ENCODE data around the gene AREL1.

AREL1 gene

DNA sequence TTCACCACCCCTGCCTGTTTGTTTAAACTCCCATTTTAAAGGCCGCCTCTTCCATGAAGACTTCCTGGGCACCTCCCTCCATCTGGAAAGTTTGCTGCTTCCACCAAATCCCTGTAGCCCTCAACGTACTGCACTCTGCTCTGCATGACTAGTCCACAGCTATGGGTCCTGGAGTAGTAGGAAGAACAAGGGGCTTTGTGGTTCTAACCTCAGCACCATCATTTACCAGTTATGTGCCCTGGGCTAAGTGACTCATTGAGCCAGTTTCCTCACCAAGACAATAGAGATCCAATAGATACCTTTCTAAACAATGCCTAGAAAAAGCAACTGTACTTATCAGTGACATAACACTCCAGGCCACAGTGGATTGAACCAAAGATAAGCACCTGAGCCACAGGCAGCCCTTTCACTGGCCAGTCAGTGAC is 92.4 kb downstream of the AREL1 start:
- Histone ChIP-seq H3K4me1 (ENCODE audit: insufficient read depth, low read length, poor library complexity, severe bottlenecking) (peaks cover 40% of the 10 kb centered on the region), H3K4me3 (ENCODE audit: low read length, poor library complexity, severe bottlenecking) (no peak overlapping the region), H3K4me2 (ENCODE audit: low read depth, low read length, poor library complexity, severe bottlenecking) (peak overlapping the region; percentile 12), H3K36me3 (ENCODE audit: insufficient read depth, low read length) (no peaks in the 10 kb centered on the region), H2AFZ (ENCODE audit: low read length) (no peak overlapping the region), H3K79me2 (ENCODE audit: insufficient read depth, low read length) (no peaks in the 10 kb centered on the region), H3K27me3 (ENCODE audit: insufficient read depth, low read length, poor library complexity, severe bottlenecking) (no peaks in the 10 kb centered on the region), H3F3A (ENCODE audit: low read depth) (no peaks in the 10 kb centered on the region), H3K9ac (ENCODE audit: low read depth, low read length, poor library complexity, severe bottlenecking) (no peak overlapping the region), H3K9me2 (replicated peaks; ENCODE audit: low read depth, low read length) (no peaks in the 10 kb centered on the region), H4K20me1 (ENCODE audit: insufficient read depth, low read length, poor library complexity, severe bottlenecking) (no peaks in the 10 kb centered on the region), H3K9me3 (ENCODE audit: insufficient read depth, low read depth, low read length) (no peaks in the 10 kb centered on the region)
- TF ChIP-seq, protein P1, sequence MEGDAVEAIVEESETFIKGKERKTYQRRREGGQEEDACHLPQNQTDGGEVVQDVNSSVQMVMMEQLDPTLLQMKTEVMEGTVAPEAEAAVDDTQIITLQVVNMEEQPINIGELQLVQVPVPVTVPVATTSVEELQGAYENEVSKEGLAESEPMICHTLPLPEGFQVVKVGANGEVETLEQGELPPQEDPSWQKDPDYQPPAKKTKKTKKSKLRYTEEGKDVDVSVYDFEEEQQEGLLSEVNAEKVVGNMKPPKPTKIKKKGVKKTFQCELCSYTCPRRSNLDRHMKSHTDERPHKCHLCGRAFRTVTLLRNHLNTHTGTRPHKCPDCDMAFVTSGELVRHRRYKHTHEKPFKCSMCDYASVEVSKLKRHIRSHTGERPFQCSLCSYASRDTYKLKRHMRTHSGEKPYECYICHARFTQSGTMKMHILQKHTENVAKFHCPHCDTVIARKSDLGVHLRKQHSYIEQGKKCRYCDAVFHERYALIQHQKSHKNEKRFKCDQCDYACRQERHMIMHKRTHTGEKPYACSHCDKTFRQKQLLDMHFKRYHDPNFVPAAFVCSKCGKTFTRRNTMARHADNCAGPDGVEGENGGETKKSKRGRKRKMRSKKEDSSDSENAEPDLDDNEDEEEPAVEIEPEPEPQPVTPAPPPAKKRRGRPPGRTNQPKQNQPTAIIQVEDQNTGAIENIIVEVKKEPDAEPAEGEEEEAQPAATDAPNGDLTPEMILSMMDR (conservative IDR thresholded peaks at IDR 0.05; ENCODE audit: low read length): no peak

DNA sequence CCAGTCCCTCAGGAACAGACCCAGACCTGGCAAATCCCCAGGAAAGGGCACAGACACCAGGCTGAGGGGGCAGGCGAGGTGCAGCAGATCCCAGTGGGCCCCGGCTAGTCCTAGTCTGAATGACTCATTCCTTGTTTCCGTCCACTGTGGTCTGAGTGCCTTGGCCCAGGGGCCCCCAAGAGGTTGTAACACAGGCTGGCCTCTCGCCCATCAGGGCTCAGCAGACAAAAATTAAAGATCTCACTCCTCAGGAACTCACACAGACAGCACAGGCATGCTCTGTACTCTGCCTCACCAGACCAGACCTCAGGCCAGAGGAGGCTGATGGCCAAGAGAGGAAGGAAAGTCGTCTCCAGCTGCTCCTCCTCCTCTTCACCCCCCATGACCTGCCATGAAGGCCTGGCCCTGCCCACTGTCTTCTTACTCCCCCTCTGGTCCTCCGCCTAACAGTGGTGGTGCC is 93.2 kb downstream of the AREL1 start:
- H3K9ac ChIP-seq (ENCODE audit: low read depth, low read length, poor library complexity, severe bottlenecking): no peak overlapping the region
- H3F3A ChIP-seq (ENCODE audit: low read depth): no peaks in the 10 kb centered on the region
- no peaks in the 10 kb centered on the region for H3K36me3 ChIP-seq (ENCODE audit: insufficient read depth, low read length)
- H3K27me3 ChIP-seq (ENCODE audit: insufficient read depth, low read length, poor library complexity, severe bottlenecking): no peaks in the 10 kb centered on the region
- H3K79me2 ChIP-seq (ENCODE audit: insufficient read depth, low read length): no peaks in the 10 kb centered on the region
- no peaks in the 10 kb centered on the region for H4K20me1 ChIP-seq (ENCODE audit: insufficient read depth, low read length, poor library complexity, severe bottlenecking)
- TF ChIP-seq EZH2phosphoT487 (IDR thresholded peaks at IDR 0.05; ENCODE audit: borderline replicate concordance): no peak
- TF ChIP-seq, protein P1 (conservative IDR thresholded peaks at IDR 0.05; ENCODE audit: low read length): no peak
- H3K9me2 ChIP-seq (replicated peaks; ENCODE audit: low read depth, low read length): no peaks in the 10 kb centered on the region
- peaks cover 47% of the 10 kb centered on the region for H3K4me1 ChIP-seq (ENCODE audit: insufficient read depth, low read length, poor library complexity, severe bottlenecking)
- H3K9me3 ChIP-seq (ENCODE audit: insufficient read depth, low read depth, low read length): no peaks in the 10 kb centered on the region
- no peak overlapping the region for H2AFZ ChIP-seq (ENCODE audit: low read length)
- H3K4me2 ChIP-seq (ENCODE audit: low read depth, low read length, poor library complexity, severe bottlenecking): no peak overlapping the region
- no peak overlapping the region for H3K4me3 ChIP-seq (ENCODE audit: low read length, poor library complexity, severe bottlenecking)

DNA sequence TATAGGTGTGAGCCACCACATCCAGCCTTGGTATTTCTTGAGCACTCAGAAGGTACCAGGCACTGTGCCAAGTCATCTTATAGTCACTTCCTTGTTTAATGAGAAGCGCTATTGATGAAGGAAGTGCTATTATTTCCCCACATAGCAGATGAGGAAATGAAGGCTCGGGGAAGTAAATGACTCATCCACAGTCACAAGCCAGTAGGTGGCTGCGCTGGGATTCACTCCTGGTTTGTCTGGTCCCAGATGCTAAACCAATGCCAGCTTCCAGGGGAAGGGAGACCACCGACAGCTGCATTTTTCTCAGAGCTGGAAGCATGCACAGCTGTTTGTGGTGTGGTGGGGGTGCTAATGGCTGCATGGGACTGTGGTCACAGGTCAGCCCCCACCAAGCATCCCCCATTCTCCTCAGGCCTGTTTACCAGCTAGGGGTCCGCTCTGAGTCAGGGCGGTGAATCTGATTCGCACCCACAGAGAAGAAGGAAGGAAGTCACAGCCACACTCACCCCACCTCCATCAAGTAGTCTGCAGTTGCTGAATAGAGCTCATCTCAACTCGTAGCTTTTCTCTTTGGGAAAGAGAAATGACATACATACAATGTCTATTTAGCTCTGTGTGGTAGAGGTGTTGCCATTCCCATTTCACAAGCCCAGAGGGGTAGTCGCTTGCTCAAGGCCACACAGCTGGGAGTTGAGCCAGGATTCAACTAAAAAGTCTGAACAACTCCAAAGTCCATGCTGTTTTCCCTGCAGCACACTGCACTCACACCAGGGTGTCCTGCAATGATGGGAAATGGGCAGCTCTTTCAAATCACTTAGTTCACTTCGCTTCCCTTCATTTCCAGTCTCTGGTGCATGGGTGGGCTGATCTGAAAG is 94.6 kb downstream of the AREL1 start:
- peak overlapping the region; percentile 20 for H3K9ac ChIP-seq (ENCODE audit: low read depth, low read length, poor library complexity, severe bottlenecking)
- H4K20me1 ChIP-seq (ENCODE audit: insufficient read depth, low read length, poor library complexity, severe bottlenecking): no peaks in the 10 kb centered on the region
- peak overlapping the region; percentile 83 for H2AFZ ChIP-seq (ENCODE audit: low read length)
- H3K9me3 ChIP-seq (ENCODE audit: insufficient read depth, low read depth, low read length): no peaks in the 10 kb centered on the region
- H3K4me1 ChIP-seq (ENCODE audit: insufficient read depth, low read length, poor library complexity, severe bottlenecking): peaks cover 49% of the 10 kb centered on the region
- H3K9me2 ChIP-seq (replicated peaks; ENCODE audit: low read depth, low read length): no peaks in the 10 kb centered on the region
- H3K36me3 ChIP-seq (ENCODE audit: insufficient read depth, low read length): no peaks in the 10 kb centered on the region
- H3K27me3 ChIP-seq (ENCODE audit: insufficient read depth, low read length, poor library complexity, severe bottlenecking): no peaks in the 10 kb centered on the region
- no peaks in the 10 kb centered on the region for H3F3A ChIP-seq (ENCODE audit: low read depth)
- TF ChIP-seq, protein P1 (conservative IDR thresholded peaks at IDR 0.05; ENCODE audit: low read length): no peak
- no peak for TF ChIP-seq EZH2phosphoT487 (IDR thresholded peaks at IDR 0.05; ENCODE audit: borderline replicate concordance)
- no peaks in the 10 kb centered on the region for H3K79me2 ChIP-seq (ENCODE audit: insufficient read depth, low read length)
- H3K4me3 ChIP-seq (ENCODE audit: low read length, poor library complexity, severe bottlenecking): peak overlapping the region; percentile 37
- H3K4me2 ChIP-seq (ENCODE audit: low read depth, low read length, poor library complexity, severe bottlenecking): peak overlapping the region; percentile 69
